Thyroid gland (tissue), 4 donors: ENCODE results near the gene PRKAA2. TPM values are rescaled to one million over a fixed set of nuclear protein-coding genes. Genes with fewer than 3 reads are reported as not detected.

Experiments
- DNase-seq, 2 donors: peaks; one replicate each; pipeline ENCODE4 v3.0.0-alpha.2; 2019
- H3K27ac ChIP-seq, 3 donors: fragments of 200-600 bp; sonication (generic); 1 replicate in 2 of 3; 2 replicates in 1 of 3; pipeline ENCODE4 v1.5.1; 2016 to 2019; ENCODE audit warnings: mild to moderate bottlenecking in 1 of 3, moderate library complexity in 1 of 3
- H3K27me3 ChIP-seq: fragments of 200-600 bp; sonication (generic); one replicate; pipeline ENCODE4 v1.5.1; 2019
- H3K36me3 ChIP-seq, 2 donors: fragments of 200-600 bp; sonication (generic); one replicate each; pipeline ENCODE4 v1.5.1; 2016 to 2019
- H3K4me1 ChIP-seq, 2 donors: fragments of 200-600 bp; sonication (generic); one replicate each; pipeline ENCODE4 v1.5.1; 2017 to 2019
- H3K4me3 ChIP-seq, 3 donors: fragments of 200-600 bp; sonication (generic); replicated peaks in 1 of 3; 1 replicate in 2 of 3; 2 replicates in 1 of 3; pipeline ENCODE4 v1.5.1; 2016; ENCODE audit warnings: mild to moderate bottlenecking in 1 of 3
- H3K9me3 ChIP-seq: fragments of 200-600 bp; sonication (generic); one replicate; pipeline ENCODE4 v1.5.1; 2017
- POLR2A ChIP-seq, 2 donors: fragments of 450-650 bp; IDR thresholded peaks; one replicate each; pipeline ENCODE4 v1.6.1; 2017; ENCODE audit warnings: antibody characterized with exemption in 2 of 2, mild to moderate bottlenecking in 2 of 2, moderate library complexity in 1 of 2
- WGBS, 2 donors: methylation state at CpG; one replicate each; pipeline ENCODE4 v1.1.5; 2017; 5-methylcytosine and 5-hydroxymethylcytosine counted together
- intact Hi-C: fragments of 100-400 bp; cut with DNase I; formaldehyde crosslinking; loops from one replicate; pipeline ENCODE4 v1.15.1; 2023
- total RNA-seq, 4 donors: library from RNA; depleted of rRNA; stranded (reverse); fragments of >200 nt; gene quantifications; one replicate each; pipeline ENCODE4 v1.2.3, GENCODE V29; 2016
- TF ChIP-seq, protein P1 (sequence below), 6 experiments: fragments of 200-600 bp in 3 of 6; fragments of 450-650 bp in 3 of 6; sonication (generic) in 3 of 6; IDR thresholded peaks; one replicate each; pipeline ENCODE4 v1.5.1; 2016 to 2019; ENCODE audit warnings: antibody characterized with exemption in 6 of 6, mild to moderate bottlenecking in 2 of 6, inconsistent platforms in 1 of 6, moderate library complexity in 1 of 6

PRKAA2 gene
- total RNA-seq, 4 donors from 2014 or later = 10.4 to 16.5 (median 14.3) TPM

GRCh38 chr1:56712150-56712549, 67.0 kb downstream of the PRKAA2 start:
- no peak for TF ChIP-seq POLR2A (IDR thresholded peaks at IDR 0.05)
- TF ChIP-seq, protein P1, sequence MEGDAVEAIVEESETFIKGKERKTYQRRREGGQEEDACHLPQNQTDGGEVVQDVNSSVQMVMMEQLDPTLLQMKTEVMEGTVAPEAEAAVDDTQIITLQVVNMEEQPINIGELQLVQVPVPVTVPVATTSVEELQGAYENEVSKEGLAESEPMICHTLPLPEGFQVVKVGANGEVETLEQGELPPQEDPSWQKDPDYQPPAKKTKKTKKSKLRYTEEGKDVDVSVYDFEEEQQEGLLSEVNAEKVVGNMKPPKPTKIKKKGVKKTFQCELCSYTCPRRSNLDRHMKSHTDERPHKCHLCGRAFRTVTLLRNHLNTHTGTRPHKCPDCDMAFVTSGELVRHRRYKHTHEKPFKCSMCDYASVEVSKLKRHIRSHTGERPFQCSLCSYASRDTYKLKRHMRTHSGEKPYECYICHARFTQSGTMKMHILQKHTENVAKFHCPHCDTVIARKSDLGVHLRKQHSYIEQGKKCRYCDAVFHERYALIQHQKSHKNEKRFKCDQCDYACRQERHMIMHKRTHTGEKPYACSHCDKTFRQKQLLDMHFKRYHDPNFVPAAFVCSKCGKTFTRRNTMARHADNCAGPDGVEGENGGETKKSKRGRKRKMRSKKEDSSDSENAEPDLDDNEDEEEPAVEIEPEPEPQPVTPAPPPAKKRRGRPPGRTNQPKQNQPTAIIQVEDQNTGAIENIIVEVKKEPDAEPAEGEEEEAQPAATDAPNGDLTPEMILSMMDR (IDR thresholded peaks at IDR 0.05) = no peak
- Histone ChIP-seq H3K27ac (no peak overlapping the region), H3K9me3 (no peaks in the 10 kb centered on the region), H3K4me1 (no peaks in the 10 kb centered on the region), H3K4me3 (no peak overlapping the region), H3K27me3 (no peaks in the 10 kb centered on the region), H3K36me3 (no peaks in the 10 kb centered on the region)
- WGBS, 2 donors = 89 to 91% methylated on average over 1 of the region's 1 CpG
- intact Hi-C loops = no loop called here
- DNase-seq = no peak

- Histone ChIP-seq H3K4me1 (no peaks in the 10 kb centered on the region), H3K9me3 (no peaks in the 10 kb centered on the region), H3K27ac (no peak overlapping the region), H3K27me3 (no peaks in the 10 kb centered on the region), H3K4me3 (no peak overlapping the region), H3K36me3 (no peaks in the 10 kb centered on the region)
- intact Hi-C loops = no loop called here
- no peak for TF ChIP-seq POLR2A (IDR thresholded peaks at IDR 0.05)
- TF ChIP-seq, protein P1 (IDR thresholded peaks at IDR 0.05) = no peak
- WGBS, 2 donors = 89 to 90% methylated on average over 1 of the region's 1 CpG
- no peak for DNase-seq
Observed at GRCh38 chr1:56713112-56713511, 68.0 kb downstream of the PRKAA2 start.

DNA sequence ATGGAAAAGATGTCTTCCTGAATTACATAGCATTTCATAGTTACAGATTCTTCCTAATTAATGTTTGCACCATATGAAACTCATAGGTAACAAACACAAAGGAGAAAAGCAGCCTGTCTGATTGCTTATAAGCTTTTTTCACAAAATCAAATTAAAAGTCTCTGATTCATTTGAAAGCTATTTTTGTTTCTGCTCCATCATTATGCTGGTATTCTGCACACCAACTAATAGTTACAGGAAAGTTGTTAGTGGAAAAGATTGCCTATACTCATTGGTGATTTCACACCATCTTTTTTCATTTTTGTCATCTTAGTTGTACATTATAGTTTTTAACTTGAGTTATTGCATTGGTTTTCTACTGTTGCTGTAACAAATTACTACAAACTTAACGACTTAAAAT, 70.0 kb downstream of the PRKAA2 start:
- no peaks in the 10 kb centered on the region for H3K36me3 ChIP-seq
- WGBS, 2 donors = 60 to 71% methylated on average over 1 of the region's 1 CpG
- no peak for DNase-seq
- no peak overlapping the region for H3K27ac ChIP-seq
- no peaks in the 10 kb centered on the region for H3K27me3 ChIP-seq
- intact Hi-C loops = no loop called here
- H3K9me3 ChIP-seq = no peaks in the 10 kb centered on the region
- H3K4me1 ChIP-seq = no peaks in the 10 kb centered on the region
- H3K4me3 ChIP-seq = no peak overlapping the region
- TF ChIP-seq, protein P1 (IDR thresholded peaks at IDR 0.05) = no peak

DNA sequence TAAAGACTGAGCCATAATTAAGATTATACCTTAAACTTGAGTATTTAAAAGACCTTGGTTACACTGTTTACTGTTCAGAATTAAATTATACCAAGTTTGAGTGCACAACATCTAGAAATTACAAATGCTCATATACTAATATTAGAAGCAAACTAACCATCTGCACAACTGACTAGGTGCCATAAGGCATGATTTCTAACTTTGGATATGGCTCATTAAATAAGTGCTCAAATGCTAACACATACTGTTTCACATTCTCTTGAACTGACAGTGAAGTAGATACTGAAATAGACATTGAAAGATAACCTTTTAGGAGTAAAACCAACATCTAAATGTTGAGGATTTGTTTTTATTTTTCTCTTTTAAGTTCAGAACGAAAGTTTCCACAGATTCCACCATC, 74.1 kb downstream of the PRKAA2 start:
- no peaks in the 10 kb centered on the region for H3K4me1 ChIP-seq
- intact Hi-C loops = no loop called here
- no peak for DNase-seq
- no peak overlapping the region for H3K27ac ChIP-seq
- no peaks in the 10 kb centered on the region for H3K36me3 ChIP-seq
- 70 to 75% methylated on average over 1 of the region's 1 CpG for WGBS, 2 donors
- no peaks in the 10 kb centered on the region for H3K27me3 ChIP-seq
- no peaks in the 10 kb centered on the region for H3K9me3 ChIP-seq
- no peak for TF ChIP-seq POLR2A (IDR thresholded peaks at IDR 0.05)
- TF ChIP-seq, protein P1 (IDR thresholded peaks at IDR 0.05) = no peak
- H3K4me3 ChIP-seq = no peak overlapping the region

DNA sequence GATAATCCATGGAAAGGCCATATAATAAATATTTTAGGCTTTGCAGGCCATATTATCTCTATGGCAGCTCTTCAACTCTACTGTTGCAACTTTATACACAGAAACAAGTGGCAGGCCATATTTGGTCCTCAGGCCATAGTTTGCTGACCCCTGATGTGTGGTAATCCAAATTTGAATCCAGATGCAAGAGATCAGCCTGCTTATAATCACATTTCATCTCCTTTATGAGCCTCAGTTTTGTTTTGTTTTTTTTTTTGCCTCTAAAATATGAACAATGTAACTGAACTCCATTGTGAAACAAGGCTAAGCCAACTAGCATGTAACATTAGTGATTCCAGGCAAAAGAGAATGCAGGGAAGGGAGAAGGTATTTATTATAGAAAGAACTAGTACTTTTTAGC, 81.6 kb downstream of the PRKAA2 start:
- no peaks in the 10 kb centered on the region for H3K9me3 ChIP-seq
- H3K36me3 ChIP-seq = no peaks in the 10 kb centered on the region
- no peak for TF ChIP-seq POLR2A (IDR thresholded peaks at IDR 0.05)
- TF ChIP-seq, protein P1 (IDR thresholded peaks at IDR 0.05) = no peak
- intact Hi-C loops = no loop called here
- no peak for DNase-seq
- H3K4me1 ChIP-seq = no peaks in the 10 kb centered on the region
- H3K4me3 ChIP-seq = no peak overlapping the region
- H3K27ac ChIP-seq = no peak overlapping the region
- H3K27me3 ChIP-seq = no peaks in the 10 kb centered on the region
